Panc1 (cell line): Measurements from ENCODE around the gene RAPGEF1. TPM values are rescaled to one million over a fixed set of nuclear protein-coding genes. Genes with fewer than 3 reads are reported as not detected.

Source experiments
- ATAC-seq: fragments of 200-7000 bp; cut with Tn5 transposase; 2 replicates; pipeline ENCODE4 v1.9.1; 2020; ENCODE audit warnings: mild to moderate bottlenecking, moderate library complexity
- BruUV-seq: library from RNA; stranded (reverse); fragments of 400-500 nt; replicated peaks from 2 replicates; lab custom pipeline; 2021; lab: Mats Ljungman, UMichigan
- CTCF ChIA-PET: fragments of 300-600 bp; sonication (Branson Sonifier 250); formaldehyde crosslinking; loops from one replicate; lab custom pipeline; 2022; ENCODE audit warnings: antibody characterized with exemption; lab: Charles Lee
- POLR2A ChIA-PET: fragments of 300-600 bp; sonication (Branson Sonifier 250); formaldehyde crosslinking; loops from one replicate; lab custom pipeline; 2022; ENCODE audit warnings: antibody characterized with exemption; lab: Charles Lee
- DNase-seq: peaks from one replicate; pipeline ENCODE4 v3.0.0-alpha.2; 2010; ENCODE audit warnings: low read depth, low spot score
- H3K27ac ChIP-seq: 2 replicates; pipeline ENCODE4 v1.5.1; 2011; ENCODE audit warnings: mild to moderate bottlenecking, low read length, inconsistent platforms
- H3K27me3 ChIP-seq: fragments of 200-500 bp; sonication (Bioruptor generic); 2 replicates; pipeline ENCODE4 v1.6.0; 2014; ENCODE audit warnings: low read length, inconsistent platforms; ENCODE audit not compliant: control insufficient read depth, insufficient read depth
- H3K36me3 ChIP-seq: fragments of 200-500 bp; sonication (Bioruptor generic); 2 replicates; pipeline ENCODE4 v1.5.1; 2014; ENCODE audit warnings: inconsistent platforms, mild to moderate bottlenecking, low read length, moderate library complexity; ENCODE audit not compliant: control insufficient read depth, insufficient read depth
- H3K4me1 ChIP-seq: 2 replicates; pipeline ENCODE4 v1.5.1; 2011; ENCODE audit warnings: inconsistent platforms, mild to moderate bottlenecking, low read length, moderate library complexity; ENCODE audit not compliant: control insufficient read depth, insufficient read depth
- H3K4me3 ChIP-seq, 2 experiments: 2 replicates each; pipeline ENCODE4 v1.5.1; 2011 to 2012; ENCODE audit warnings: low read depth in 2 of 2, low read length in 2 of 2, mild to moderate bottlenecking in 2 of 2, inconsistent platforms in 1 of 2, moderate library complexity in 1 of 2
- H3K9me3 ChIP-seq: fragments of 200-500 bp; sonication (Bioruptor generic); 2 replicates; pipeline ENCODE4 v1.5.1; 2014; ENCODE audit warnings: low read depth, mild to moderate bottlenecking, inconsistent platforms, low read length, moderate library complexity; ENCODE audit not compliant: control insufficient read depth, insufficient read depth
- POLR2AphosphoS5 ChIP-seq: IDR thresholded peaks from 2 replicates; pipeline ENCODE4 v1.6.1; 2012; ENCODE audit warnings: mild to moderate bottlenecking, low read depth, low read length, moderate library complexity
- SIN3A ChIP-seq: IDR thresholded peaks from 2 replicates; pipeline ENCODE4 v1.6.1; 2012; ENCODE audit warnings: low read depth, mild to moderate bottlenecking, low read length, moderate library complexity, borderline replicate concordance; ENCODE audit not compliant: insufficient read depth
- TCF7L2 ChIP-seq: IDR thresholded peaks from 2 replicates; pipeline ENCODE4 v1.6.1; 2011; ENCODE audit warnings: mild to moderate bottlenecking, low read depth, low read length, inconsistent platforms
- in situ Hi-C: cut with HindIII; loops from 2 replicates; pipeline ENCODE4 v1.10.0; 2016; ENCODE audit warnings: low sequenced_read_pairs, low pct_unique_long_range_greater_than_20kb
- intact Hi-C: fragments of 100-400 bp; cut with micrococcal nuclease; formaldehyde crosslinking; loops from one replicate; pipeline ENCODE4 v1.10.0; 2022; ENCODE audit not compliant: unreplicated experiment
- total RNA-seq: library from RNA; stranded (reverse); gene quantifications from one replicate; pipeline ENCODE4 v1.2.1, GENCODE V29; 2021; ENCODE audit not compliant: unreplicated experiment
- TF ChIP-seq, protein P1 (sequence below), 2 experiments: IDR thresholded peaks; 2 replicates each; pipeline ENCODE4 v1.6.1; 2011 to 2012; ENCODE audit warnings: low read depth in 2 of 2, control low read depth in 1 of 2, low read length in 1 of 2, mild to moderate bottlenecking in 1 of 2, moderate library complexity in 1 of 2; ENCODE audit not compliant: insufficient read depth in 1 of 2
- TF ChIP-seq, protein P2 (sequence below): fragments of 450-650 bp; IDR thresholded peaks from 2 replicates; pipeline ENCODE4 v1.5.1; 2017; ENCODE audit warnings: mild to moderate bottlenecking

The RAPGEF1 gene
- total RNA-seq, 1 experiment from 2014 or later = 86.8 TPM

DNA sequence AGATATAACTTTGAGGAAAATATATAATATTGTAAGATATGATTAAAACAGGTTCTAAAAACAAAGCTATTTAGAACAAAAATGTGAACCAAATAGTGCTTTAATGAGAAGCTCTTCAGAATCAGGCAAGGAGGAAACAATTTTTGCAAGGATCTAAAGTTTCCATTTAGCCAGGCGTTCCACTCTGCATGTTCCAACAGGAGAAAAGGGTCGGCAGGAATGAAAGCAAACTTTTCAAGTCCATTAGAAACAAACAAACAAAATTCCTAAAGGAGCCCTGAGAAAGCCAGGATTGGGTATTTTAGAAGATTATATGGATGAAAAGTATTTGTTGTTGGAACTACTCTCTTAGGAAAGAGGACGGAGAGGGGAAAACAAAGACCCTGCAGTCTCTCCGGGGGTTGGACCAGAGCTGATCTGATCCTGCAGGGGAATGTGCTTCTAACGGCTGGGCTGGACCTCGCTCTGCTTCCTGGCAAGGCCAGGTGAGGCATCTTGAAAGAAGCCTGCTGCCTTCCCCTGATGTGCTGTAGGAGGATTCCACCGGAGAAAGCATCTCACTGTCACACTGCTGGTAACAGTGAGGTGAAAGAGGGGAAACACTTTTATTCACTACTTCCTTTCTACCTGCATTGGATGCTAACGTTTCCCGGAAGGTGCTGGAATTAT is 100.0 kb downstream of the RAPGEF1 start:
- in situ Hi-C loops (no loop called here), intact Hi-C loops (no loop called here)
- H3K27me3 ChIP-seq = no peaks in the 10 kb centered on the region
- H3K36me3 ChIP-seq = no peaks in the 10 kb centered on the region
- H3K9me3 ChIP-seq = no peaks in the 10 kb centered on the region
- H3K27ac ChIP-seq = no peak overlapping the region
- POLR2A ChIA-PET = no interaction called here
- CTCF ChIA-PET = no interaction called here
- BruUV-seq = no TSS peak
- H3K4me3 ChIP-seq = no peak overlapping the region
- no peak for TF ChIP-seq TCF7L2
- TF ChIP-seq POLR2AphosphoS5 = no peak
- no peak for TF ChIP-seq SIN3A
- TF ChIP-seq, protein P1, sequence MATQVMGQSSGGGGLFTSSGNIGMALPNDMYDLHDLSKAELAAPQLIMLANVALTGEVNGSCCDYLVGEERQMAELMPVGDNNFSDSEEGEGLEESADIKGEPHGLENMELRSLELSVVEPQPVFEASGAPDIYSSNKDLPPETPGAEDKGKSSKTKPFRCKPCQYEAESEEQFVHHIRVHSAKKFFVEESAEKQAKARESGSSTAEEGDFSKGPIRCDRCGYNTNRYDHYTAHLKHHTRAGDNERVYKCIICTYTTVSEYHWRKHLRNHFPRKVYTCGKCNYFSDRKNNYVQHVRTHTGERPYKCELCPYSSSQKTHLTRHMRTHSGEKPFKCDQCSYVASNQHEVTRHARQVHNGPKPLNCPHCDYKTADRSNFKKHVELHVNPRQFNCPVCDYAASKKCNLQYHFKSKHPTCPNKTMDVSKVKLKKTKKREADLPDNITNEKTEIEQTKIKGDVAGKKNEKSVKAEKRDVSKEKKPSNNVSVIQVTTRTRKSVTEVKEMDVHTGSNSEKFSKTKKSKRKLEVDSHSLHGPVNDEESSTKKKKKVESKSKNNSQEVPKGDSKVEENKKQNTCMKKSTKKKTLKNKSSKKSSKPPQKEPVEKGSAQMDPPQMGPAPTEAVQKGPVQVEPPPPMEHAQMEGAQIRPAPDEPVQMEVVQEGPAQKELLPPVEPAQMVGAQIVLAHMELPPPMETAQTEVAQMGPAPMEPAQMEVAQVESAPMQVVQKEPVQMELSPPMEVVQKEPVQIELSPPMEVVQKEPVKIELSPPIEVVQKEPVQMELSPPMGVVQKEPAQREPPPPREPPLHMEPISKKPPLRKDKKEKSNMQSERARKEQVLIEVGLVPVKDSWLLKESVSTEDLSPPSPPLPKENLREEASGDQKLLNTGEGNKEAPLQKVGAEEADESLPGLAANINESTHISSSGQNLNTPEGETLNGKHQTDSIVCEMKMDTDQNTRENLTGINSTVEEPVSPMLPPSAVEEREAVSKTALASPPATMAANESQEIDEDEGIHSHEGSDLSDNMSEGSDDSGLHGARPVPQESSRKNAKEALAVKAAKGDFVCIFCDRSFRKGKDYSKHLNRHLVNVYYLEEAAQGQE (IDR thresholded peaks at IDR 0.05; ENCODE audit: insufficient read depth in 1 of 2, low read depth in 2 of 2, low read length in 1 of 2) = no peak
- TF ChIP-seq, protein P2, sequence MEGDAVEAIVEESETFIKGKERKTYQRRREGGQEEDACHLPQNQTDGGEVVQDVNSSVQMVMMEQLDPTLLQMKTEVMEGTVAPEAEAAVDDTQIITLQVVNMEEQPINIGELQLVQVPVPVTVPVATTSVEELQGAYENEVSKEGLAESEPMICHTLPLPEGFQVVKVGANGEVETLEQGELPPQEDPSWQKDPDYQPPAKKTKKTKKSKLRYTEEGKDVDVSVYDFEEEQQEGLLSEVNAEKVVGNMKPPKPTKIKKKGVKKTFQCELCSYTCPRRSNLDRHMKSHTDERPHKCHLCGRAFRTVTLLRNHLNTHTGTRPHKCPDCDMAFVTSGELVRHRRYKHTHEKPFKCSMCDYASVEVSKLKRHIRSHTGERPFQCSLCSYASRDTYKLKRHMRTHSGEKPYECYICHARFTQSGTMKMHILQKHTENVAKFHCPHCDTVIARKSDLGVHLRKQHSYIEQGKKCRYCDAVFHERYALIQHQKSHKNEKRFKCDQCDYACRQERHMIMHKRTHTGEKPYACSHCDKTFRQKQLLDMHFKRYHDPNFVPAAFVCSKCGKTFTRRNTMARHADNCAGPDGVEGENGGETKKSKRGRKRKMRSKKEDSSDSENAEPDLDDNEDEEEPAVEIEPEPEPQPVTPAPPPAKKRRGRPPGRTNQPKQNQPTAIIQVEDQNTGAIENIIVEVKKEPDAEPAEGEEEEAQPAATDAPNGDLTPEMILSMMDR = no peak
- no peak for ATAC-seq
- no peak for DNase-seq
- H3K4me1 ChIP-seq = peaks cover 6% of the 10 kb centered on the region; the same call in 1 of the 2 replicates

DNA sequence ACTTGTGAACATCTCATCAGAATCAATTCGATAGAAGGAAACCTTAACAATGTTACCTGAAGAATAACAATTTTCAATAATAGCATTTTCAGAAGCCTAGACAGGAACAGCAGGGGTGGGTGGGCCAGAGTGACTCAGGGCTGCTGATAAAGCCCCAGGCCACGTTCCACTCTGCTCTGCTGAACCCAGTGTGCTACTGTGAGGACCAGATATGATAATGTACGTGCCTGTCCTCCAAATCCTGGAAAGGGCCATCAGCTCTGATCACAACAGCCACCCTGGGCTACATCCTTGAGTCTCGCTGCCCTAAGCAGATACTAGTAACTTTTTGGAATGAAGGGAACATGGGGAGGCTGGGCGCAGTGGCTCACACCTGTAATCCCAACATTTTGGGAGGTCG is 103.3 kb downstream of the RAPGEF1 start:
- no TSS peak for BruUV-seq
- in situ Hi-C loops = no loop called here
- Histone ChIP-seq H3K36me3 (no peaks in the 10 kb centered on the region), H3K4me3 (no peak overlapping the region), H3K27ac (no peak overlapping the region), H3K27me3 (no peaks in the 10 kb centered on the region), H3K9me3 (no peaks in the 10 kb centered on the region), H3K4me1 (peaks cover 6% of the 10 kb centered on the region; the same call in 1 of the 2 replicates)
- CTCF ChIA-PET = no interaction called here
- DNase-seq (no peak), ATAC-seq (no peak)
- TF ChIP-seq TCF7L2 = no peak
- TF ChIP-seq, protein P2 = no peak
- TF ChIP-seq SIN3A = no peak
- TF ChIP-seq, protein P1 (IDR thresholded peaks at IDR 0.05; ENCODE audit: insufficient read depth in 1 of 2, low read depth in 2 of 2, low read length in 1 of 2) = no peak
- TF ChIP-seq POLR2AphosphoS5 = no peak
- POLR2A ChIA-PET = no interaction called here
- intact Hi-C loops = no loop called here
